HG03342 (cell line): ENCODE data around the gene CACNB2.

Experiments used
- ATAC-seq: cut with Tn5 transposase; IDR thresholded peaks from one replicate; pipeline ENCODE4 v1.9.1; 2021; ENCODE audit warnings: mild to moderate bottlenecking, moderate library complexity; ENCODE audit not compliant: unreplicated experiment

Gene CACNB2

GRCh38 chr10:18381679-18382078, 241.5 kb downstream of the CACNB2 start:
- no peak for ATAC-seq

- no peak for ATAC-seq
These were observed 257.7 kb downstream of the CACNB2 start for GRCh38 chr10:18397906-18398305.

GRCh38 chr10:18399158-18399557, 258.9 kb downstream of the CACNB2 start:
- peak; percentile 65 for ATAC-seq

- no peak for ATAC-seq
These were observed 260.1 kb downstream of the CACNB2 start for GRCh38 chr10:18400201-18400905.

- ATAC-seq, result no peak
These were observed 260.7 kb downstream of the CACNB2 start for GRCh38 chr10:18400906-18401245.

GRCh38 chr10:18401416-18402195, 261.4 kb downstream of the CACNB2 start:
- no peak for ATAC-seq

- no peak for ATAC-seq
These were observed 262.6 kb downstream of the CACNB2 start for GRCh38 chr10:18402853-18403252.

GRCh38 chr10:18404530-18404929, 264.3 kb downstream of the CACNB2 start:
- ATAC-seq, result no peak

- no peak for ATAC-seq
These were observed 265.9 kb downstream of the CACNB2 start for GRCh38 chr10:18406136-18406535.

GRCh38 chr10:18409599-18410397, 269.6 kb downstream of the CACNB2 start:
- ATAC-seq, result no peak

- ATAC-seq, result no peak
These were observed 273.8 kb downstream of the CACNB2 start for GRCh38 chr10:18414061-18414460.

GRCh38 chr10:18417950-18418527, 277.8 kb downstream of the CACNB2 start:
- ATAC-seq, result no peak

GRCh38 chr10:18418541-18419215, 278.5 kb downstream of the CACNB2 start:
- ATAC-seq, result peak; percentile 48

GRCh38 chr10:18419945-18420344, 279.7 kb downstream of the CACNB2 start:
- ATAC-seq, result no peak

- no peak for ATAC-seq
These were observed 281.6 kb downstream of the CACNB2 start for GRCh38 chr10:18421726-18422293.

GRCh38 chr10:18423058-18423637, 282.9 kb downstream of the CACNB2 start:
- no peak for ATAC-seq

- ATAC-seq, result no peak
These were observed 284.0 kb downstream of the CACNB2 start for GRCh38 chr10:18424200-18424599.

GRCh38 chr10:18429335-18429734, 289.1 kb downstream of the CACNB2 start:
- no peak for ATAC-seq

GRCh38 chr10:18436902-18437301, 296.7 kb downstream of the CACNB2 start:
- no peak for ATAC-seq

GRCh38 chr10:18437486-18437885, 297.3 kb downstream of the CACNB2 start:
- ATAC-seq, result no peak
